H1 (cell line): ENCODE data around the gene HMCN1. TPM values are rescaled to one million over a fixed set of nuclear protein-coding genes. Genes with fewer than 3 reads are reported as not detected.

Experiments
- CTCF ChIA-PET: fragments of 300-600 bp; sonication (Branson Sonifier 250); formaldehyde crosslinking; loops from one replicate; lab custom pipeline; 2021; ENCODE audit not compliant: partially characterized antibody; lab: Charles Lee
- POLR2A ChIA-PET: fragments of 300-600 bp; sonication (Branson Sonifier 250); formaldehyde crosslinking; loops from one replicate; lab custom pipeline; 2021; ENCODE audit warnings: inconsistent platforms; ENCODE audit not compliant: partially characterized antibody; lab: Charles Lee
- DNase-seq, 2 experiments: peaks; one replicate each; pipeline versions ENCODE4 v3.0.0 to v3.0.0-alpha.2; 2010 to 2022; ENCODE audit warnings: low spot score in 2 of 2, low read depth in 1 of 2, mixed read lengths in 1 of 2
- FAIRE-seq: peaks from 2 replicates; lab custom pipeline; 2011; peaks lifted over from hg19 to GRCh38; lab: Jason Lieb, UNC
- H2AFZ ChIP-seq: 2 replicates; pipeline ENCODE4 v1.8.1; 2012; ENCODE audit warnings: low read length, inconsistent platforms
- H2AK5ac ChIP-seq: 2 replicates; pipeline ENCODE4 v1.6.1; 2013; ENCODE audit warnings: low read depth, low read length
- H2BK120ac ChIP-seq: replicated peaks from 2 replicates; pipeline ENCODE3; 2013; ENCODE audit warnings: low read depth, low read length, inconsistent platforms
- H2BK12ac ChIP-seq: 2 replicates; pipeline ENCODE4 v1.6.1; 2013; ENCODE audit warnings: low read depth, low read length
- H2BK15ac ChIP-seq: 2 replicates; pipeline ENCODE4 v1.6.1; 2013; ENCODE audit warnings: low read length
- H2BK20ac ChIP-seq: 2 replicates; pipeline ENCODE4 v1.6.1; 2013; ENCODE audit warnings: low read length
- H2BK5ac ChIP-seq: 2 replicates; pipeline ENCODE4 v1.6.1; 2013; ENCODE audit warnings: low read depth, low read length
- H3K14ac ChIP-seq: 2 replicates; pipeline ENCODE4 v1.6.1; 2013; ENCODE audit warnings: inconsistent platforms; ENCODE audit not compliant: insufficient read length
- H3K18ac ChIP-seq: 2 replicates; pipeline ENCODE4 v1.6.1; 2013; ENCODE audit warnings: low read length; ENCODE audit errors: extremely low read depth
- H3K23ac ChIP-seq: 2 replicates; pipeline ENCODE4 v1.6.1; 2013; ENCODE audit warnings: inconsistent platforms; ENCODE audit not compliant: insufficient read length
- H3K23me2 ChIP-seq: 2 replicates; pipeline ENCODE4 v1.6.1; 2013; ENCODE audit warnings: low read depth, low read length
- H3K27ac ChIP-seq: 2 replicates; pipeline ENCODE4 v1.6.1; 2011; ENCODE audit warnings: low read depth, low read length, inconsistent platforms
- H3K27me3 ChIP-seq, 4 experiments: replicated peaks in 1 of 4; 1 replicate in 1 of 4; 2 replicates in 3 of 4; pipeline versions ENCODE4 v1.6.1 to v1.8.1; 2011 to 2013; ENCODE audit warnings: low read length in 3 of 4, mild to moderate bottlenecking in 3 of 4, inconsistent platforms in 2 of 4, mixed read lengths in 2 of 4, moderate library complexity in 1 of 4; ENCODE audit not compliant: control insufficient read depth in 3 of 4, insufficient read depth in 3 of 4; ENCODE audit errors: extremely low read depth in 1 of 4
- H3K36me3 ChIP-seq, 4 experiments: 2 replicates each; pipeline versions ENCODE4 v1.6.1 to v1.8.1; 2011 to 2013; ENCODE audit warnings: mild to moderate bottlenecking in 4 of 4, low read length in 3 of 4, moderate library complexity in 2 of 4, control low read depth in 1 of 4, inconsistent platforms in 1 of 4; ENCODE audit not compliant: insufficient read depth in 4 of 4, control insufficient read depth in 2 of 4
- H3K4ac ChIP-seq: replicated peaks from 2 replicates; pipeline ENCODE3; 2013; ENCODE audit warnings: low read length, low read depth, mixed read lengths, inconsistent platforms; ENCODE audit not compliant: insufficient read length
- H3K4me1 ChIP-seq, 4 experiments: replicated peaks in 1 of 4; 1 replicate in 1 of 4; 2 replicates in 3 of 4; pipeline versions ENCODE4 v1.6.1 to v1.8.1; 2011 to 2013; ENCODE audit warnings: low read length in 3 of 4, inconsistent platforms in 2 of 4, mixed read lengths in 1 of 4; ENCODE audit not compliant: insufficient read depth in 4 of 4, control insufficient read depth in 3 of 4
- H3K4me2 ChIP-seq, 2 experiments: 2 replicates each; pipeline versions ENCODE4 v1.6.1 to v1.8.1; 2011 to 2013; ENCODE audit warnings: low read depth in 2 of 2, low read length in 2 of 2, control low read depth in 1 of 2, inconsistent platforms in 1 of 2, mild to moderate bottlenecking in 1 of 2; ENCODE audit not compliant: insufficient read depth in 1 of 2
- H3K4me3 ChIP-seq, 4 experiments: fragments of 200-600, 300-600 bp in 1 of 4; sonication (generic), shearing (Covaris generic), sonication (Bioruptor Twin) in 1 of 4; 2 replicates each; pipeline versions ENCODE4 v1.5.1 to v1.8.1; 2011 to 2016; ENCODE audit warnings: low read length in 4 of 4, low read depth in 3 of 4, control low read depth in 2 of 4, inconsistent platforms in 2 of 4, mild to moderate bottlenecking in 2 of 4, mixed read lengths in 1 of 4, moderate library complexity in 1 of 4; ENCODE audit not compliant: insufficient read depth in 2 of 4; ENCODE audit errors: extremely low read depth in 1 of 4
- H3K56ac ChIP-seq: replicated peaks from 2 replicates; pipeline ENCODE3; 2013; ENCODE audit warnings: low read depth, mild to moderate bottlenecking, mixed read lengths, low read length, inconsistent platforms; ENCODE audit not compliant: insufficient read length
- H3K79me1 ChIP-seq: 2 replicates; pipeline ENCODE4 v1.6.1; 2013; ENCODE audit warnings: low read depth, low read length, control low read depth
- H3K79me2 ChIP-seq, 2 experiments: 2 replicates each; pipeline versions ENCODE4 v1.6.1 to v1.8.1; 2012 to 2013; ENCODE audit warnings: low read length in 2 of 2, mild to moderate bottlenecking in 2 of 2, inconsistent platforms in 1 of 2; ENCODE audit not compliant: insufficient read depth in 2 of 2, control insufficient read depth in 1 of 2
- H3K9ac ChIP-seq, 4 experiments: replicated peaks in 1 of 4; 1 replicate in 1 of 4; 2 replicates in 3 of 4; pipeline versions ENCODE4 v1.6.1 to v1.8.1; 2011 to 2013; ENCODE audit warnings: low read depth in 3 of 4, low read length in 3 of 4, control low read depth in 2 of 4, mild to moderate bottlenecking in 2 of 4, moderate library complexity in 2 of 4, inconsistent platforms in 1 of 4; ENCODE audit errors: extremely low read depth in 1 of 4
- H3K9me3 ChIP-seq, 2 experiments: 2 replicates each; pipeline versions ENCODE4 v1.6.1 to v1.8.1; 2012 to 2013; ENCODE audit warnings: mild to moderate bottlenecking in 2 of 2, moderate library complexity in 2 of 2, control low read depth in 1 of 2, inconsistent platforms in 1 of 2, low read depth in 1 of 2, low read length in 1 of 2, mixed read lengths in 1 of 2; ENCODE audit not compliant: insufficient read depth in 2 of 2
- H4K20me1 ChIP-seq, 2 experiments: replicated peaks in 1 of 2; 2 replicates each; pipeline versions ENCODE3 to v1.8.1; 2011 to 2013; ENCODE audit warnings: inconsistent platforms in 2 of 2, low read length in 2 of 2, mild to moderate bottlenecking in 1 of 2; ENCODE audit not compliant: insufficient read depth in 2 of 2, control insufficient read depth in 1 of 2
- H4K5ac ChIP-seq: 2 replicates; pipeline ENCODE4 v1.6.1; 2013; ENCODE audit warnings: low read length, low read depth, mixed read lengths, inconsistent platforms; ENCODE audit not compliant: insufficient read length
- H4K8ac ChIP-seq: 2 replicates; pipeline ENCODE4 v1.8.0; 2013; ENCODE audit warnings: mild to moderate bottlenecking, moderate library complexity, low read length, inconsistent platforms; ENCODE audit not compliant: insufficient read depth; ENCODE audit errors: extremely low read depth
- H4K91ac ChIP-seq: replicated peaks from 2 replicates; pipeline ENCODE3; 2013; ENCODE audit warnings: low read length, mixed read lengths, inconsistent platforms; ENCODE audit not compliant: insufficient read length
- FOSL1 ChIP-seq: IDR thresholded peaks from 2 replicates; pipeline ENCODE4 v1.6.1; 2011; ENCODE audit warnings: mild to moderate bottlenecking, low read depth, low read length, moderate library complexity; ENCODE audit not compliant: insufficient read depth
- RFX5 ChIP-seq: IDR thresholded peaks from 2 replicates; pipeline ENCODE4 v1.6.1; 2011; ENCODE audit warnings: low read depth, low read length, improper control_type of control experiment, borderline replicate concordance
- SAP30 ChIP-seq: fragments of 300-600 bp; sonication (generic); IDR thresholded peaks from 2 replicates; pipeline ENCODE4 v1.7.1; 2012; ENCODE audit warnings: low read length, moderate library complexity, mild to moderate bottlenecking, inconsistent platforms; ENCODE audit not compliant: insufficient read depth, insufficient replicate concordance
- SP2 ChIP-seq: IDR thresholded peaks from 2 replicates; pipeline ENCODE4 v1.6.1; 2012; ENCODE audit warnings: mild to moderate bottlenecking, low read length, inconsistent platforms
- SP4 ChIP-seq: IDR thresholded peaks from 2 replicates; pipeline ENCODE4 v1.6.1; 2012; ENCODE audit warnings: low read length, inconsistent platforms
- SRF ChIP-seq: IDR thresholded peaks from 2 replicates; pipeline ENCODE4 v1.6.1; 2011; ENCODE audit warnings: mild to moderate bottlenecking, low read depth, low read length, moderate library complexity
- TAF1 ChIP-seq: IDR thresholded peaks from 2 replicates; pipeline ENCODE4 v1.6.1; 2011; ENCODE audit warnings: mild to moderate bottlenecking, low read depth, low read length
- TAF7 ChIP-seq: optimal IDR thresholded peaks from 2 replicates; pipeline ENCODE3; 2011; ENCODE audit warnings: low read depth, mild to moderate bottlenecking, inconsistent platforms, low read length, moderate library complexity, borderline replicate concordance
- whole genome bisulfite sequencing, 2 experiments: shearing (Covaris generic) in 1 of 2; methylation state at CpG; one replicate each; pipeline versions ENCODE4 v1.1.6 to v1.1.7; 2013 to 2015; ENCODE audit warnings: low lambda C conversion rate in 2 of 2, mixed read lengths in 2 of 2, inconsistent platforms in 1 of 2, low coverage in 1 of 2, missing lambda C conversion rate in 1 of 2; ENCODE audit not compliant: insufficient replicate concordance in 2 of 2, insufficient coverage in 1 of 2, insufficient read length in 1 of 2; ENCODE audit errors: extremely low coverage in 1 of 2, missing lambda C conversion rate in 1 of 2; 5-methylcytosine and 5-hydroxymethylcytosine counted together
- polyA plus RNA-seq, 7 experiments: library from polyadenylated mRNA; depleted of rRNA in 3 of 7; stranded (reverse) in 5 of 7; unstranded in 2 of 7; fragments of >200 nt in 5 of 7; fragments of 200-250 nt in 2 of 7; gene quantifications; 1 replicate in 5 of 7; 2 replicates in 1 of 7; 4 replicates in 1 of 7; pipeline versions ENCODE4 v1.2.1 to v1.2.3, GENCODE V29; 2011 to 2013; ENCODE audit warnings: missing spikeins in 2 of 7, mixed read lengths in 2 of 7
- total RNA-seq: library from RNA; stranded (reverse); fragmentation: NEBNext Ultra II Directional; extraction: Animal tissue kit (Norgen Biotek cat#: 25700); gene quantifications from 2 replicates; pipeline ENCODE4 v1.2.1, GENCODE V29; 2021
- TF ChIP-seq, protein P1 (sequence below): IDR thresholded peaks from 2 replicates; pipeline ENCODE4 v1.6.1; 2011; ENCODE audit warnings: low read length, improper control_type of control experiment
- TF ChIP-seq, protein P2 (sequence below): IDR thresholded peaks from 2 replicates; pipeline ENCODE4 v1.6.1; 2012; ENCODE audit warnings: inconsistent platforms

HMCN1 gene
- total and polyA plus RNA-seq, 2 of the 8 experiments (the other 6 are each of a cell fraction or from before 2014, with no cell fraction given) = 13.8 to 14.6 TPM

DNA sequence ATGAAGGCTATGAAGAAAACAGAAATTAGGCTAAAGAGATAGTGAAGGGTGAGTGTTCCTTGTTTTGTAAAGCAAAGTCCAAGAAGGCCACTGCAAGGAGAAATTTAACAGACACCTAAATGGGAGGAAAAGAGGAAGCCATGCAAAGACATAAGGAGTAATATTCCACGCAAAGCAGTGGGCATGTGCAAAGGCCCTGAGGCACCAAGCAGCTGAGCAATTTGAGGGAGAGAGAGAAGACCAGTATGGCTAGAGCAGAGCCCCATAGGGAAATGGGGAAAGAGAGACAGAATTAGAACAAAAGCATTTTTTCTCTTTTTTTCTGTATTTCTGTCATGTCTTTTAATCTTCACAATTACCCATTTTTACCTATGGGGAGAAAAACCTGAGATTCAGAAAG lies 486.7 kb downstream of the HMCN1 start:
- no peaks in the 10 kb centered on the region for H3K9me3 ChIP-seq
- POLR2A ChIA-PET = no interaction called here
- no peaks in the 10 kb centered on the region for H4K20me1 ChIP-seq
- H3K4me3 ChIP-seq = no peak overlapping the region
- H3K18ac ChIP-seq = no peak overlapping the region
- no peaks in the 10 kb centered on the region for H3K23me2 ChIP-seq
- H3K79me2 ChIP-seq = no peaks in the 10 kb centered on the region
- H3K56ac ChIP-seq = no peak overlapping the region
- no peak overlapping the region for H2BK12ac ChIP-seq
- H2AFZ ChIP-seq = no peak overlapping the region
- H3K14ac ChIP-seq = no peak overlapping the region
- 100% methylated on average over 1 of the region's 1 CpG; no CpG with 5 or more reads in 1 of the 2 experiments for WGBS, 2 experiments
- no peak for FAIRE-seq
- CTCF ChIA-PET = no interaction called here
- H3K79me1 ChIP-seq = no peaks in the 10 kb centered on the region
- no peak overlapping the region for H4K91ac ChIP-seq
- H2BK5ac ChIP-seq = no peak overlapping the region
- no peak overlapping the region for H4K5ac ChIP-seq
- no peak overlapping the region for H3K4me2 ChIP-seq
- H2BK15ac ChIP-seq = no peak overlapping the region
- no peak overlapping the region for H3K9ac ChIP-seq
- no peak overlapping the region for H2BK20ac ChIP-seq
- no peak overlapping the region for H2BK120ac ChIP-seq
- no peak overlapping the region for H3K27ac ChIP-seq
- TF ChIP-seq SRF (no peak), TAF1 (no peak), SP2 (no peak), SP4 (no peak), TAF7 (no peak), RFX5 (no peak), FOSL1 (no peak), SAP30 (no peak)
- TF ChIP-seq, protein P1, sequence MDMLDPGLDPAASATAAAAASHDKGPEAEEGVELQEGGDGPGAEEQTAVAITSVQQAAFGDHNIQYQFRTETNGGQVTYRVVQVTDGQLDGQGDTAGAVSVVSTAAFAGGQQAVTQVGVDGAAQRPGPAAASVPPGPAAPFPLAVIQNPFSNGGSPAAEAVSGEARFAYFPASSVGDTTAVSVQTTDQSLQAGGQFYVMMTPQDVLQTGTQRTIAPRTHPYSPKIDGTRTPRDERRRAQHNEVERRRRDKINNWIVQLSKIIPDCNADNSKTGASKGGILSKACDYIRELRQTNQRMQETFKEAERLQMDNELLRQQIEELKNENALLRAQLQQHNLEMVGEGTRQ = no peak
- TF ChIP-seq, protein P2, sequence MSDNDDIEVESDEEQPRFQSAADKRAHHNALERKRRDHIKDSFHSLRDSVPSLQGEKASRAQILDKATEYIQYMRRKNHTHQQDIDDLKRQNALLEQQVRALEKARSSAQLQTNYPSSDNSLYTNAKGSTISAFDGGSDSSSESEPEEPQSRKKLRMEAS = no peak
- no peak overlapping the region for H2AK5ac ChIP-seq
- H3K4me1 ChIP-seq = no peaks in the 10 kb centered on the region
- no peak for DNase-seq
- H3K4ac ChIP-seq = no peak overlapping the region
- H3K23ac ChIP-seq = no peak overlapping the region
- H4K8ac ChIP-seq = no peak overlapping the region
- no peaks in the 10 kb centered on the region for H3K36me3 ChIP-seq
- no peaks in the 10 kb centered on the region for H3K27me3 ChIP-seq
